ENCODE data around the gene EFCC1. TPM values are rescaled to one million over a fixed set of nuclear protein-coding genes. Genes with fewer than 3 reads are reported as not detected.
A peak's percentile ranks its signal among the peaks of the same experiment; 100 is the strongest.

The EFCC1 gene
- polyA plus RNA-seq, 2 of the 4 experiments (the other 2 are of a cell fraction) = 0.04 TPM; not detected in 1

- DNase-seq (ENCODE audit: low read depth in 1 of 2, low spot score in 1 of 2) (no peak), ATAC-seq (no peak), FAIRE-seq (no peak)
- no peak overlapping the region for H3K4me2 ChIP-seq
- 0 out of 3 replicates have a peak, but pooled peaks cover 3% of the 10 kb centered on the region for H3K4me1 ChIP-seq
- no peaks in the 10 kb centered on the region for H3K9me3 ChIP-seq
- no peak overlapping the region for H3K4me3 ChIP-seq
- POLR2A ChIA-PET = no interaction called here
- no peak overlapping the region for H3K27ac ChIP-seq
- no peak for TF ChIP-seq FOXS1 (CRISPR knock-in tag; IDR thresholded peaks at IDR 0.05)
- TF ChIP-seq CEBPB (IDR thresholded peaks at IDR 0.05) = no peak
- TF ChIP-seq EHMT2 (IDR thresholded peaks at IDR 0.05; ENCODE audit: low read depth) = no peak
- no peak for TF ChIP-seq RARB (CRISPR knock-in tag; IDR thresholded peaks at IDR 0.05)
- TF ChIP-seq CHD2 (IDR thresholded peaks at IDR 0.05; ENCODE audit: low read length, partially characterized antibody) = no peak
- no peak for TF ChIP-seq FOSL2 (IDR thresholded peaks at IDR 0.05)
- no peak for TF ChIP-seq FOSL2 (CRISPR knock-in tag; IDR thresholded peaks at IDR 0.05)
- no peak for TF ChIP-seq ESRRA (IDR thresholded peaks at IDR 0.05; ENCODE audit: borderline replicate concordance, low read length)
- no peak for TF ChIP-seq CBX2 (IDR thresholded peaks at IDR 0.05; ENCODE audit: borderline replicate concordance, low read depth)
- TF ChIP-seq CBX8 (IDR thresholded peaks at IDR 0.05) = no peak
- TF ChIP-seq KDM1A (IDR thresholded peaks at IDR 0.05; ENCODE audit: low read depth) = no peak
- no peak for TF ChIP-seq EHF (CRISPR knock-in tag; IDR thresholded peaks at IDR 0.05)
- no peak for TF ChIP-seq PHF8 (IDR thresholded peaks at IDR 0.05; ENCODE audit: borderline replicate concordance, low read depth)
- TF ChIP-seq HEYL (CRISPR knock-in tag; IDR thresholded peaks at IDR 0.05) = no peak
- no peak for TF ChIP-seq JUNB (IDR thresholded peaks at IDR 0.05)
- WGBS (ENCODE audit: missing lambda C conversion rate) = 93% methylated on average over 4 of the region's 4 CpGs
- CTCF ChIA-PET = interaction anchor here (1.7 kb wide), 1 partner anchor 12 kb away, joined by 7 read pairs; no protein-coding TSS in a partner anchor
These were observed 56.1 kb downstream of the EFCC1 start for GRCh38 chr3:129057249-129057648.

GRCh38 chr3:129058441-129059200 is 57.5 kb downstream of the EFCC1 start:
- 56% methylated on average over 4 of the region's 4 CpGs for WGBS (ENCODE audit: missing lambda C conversion rate)
- Histone ChIP-seq H3K9me3 (no peaks in the 10 kb centered on the region), H3K4me2 (no peak overlapping the region), H3K4me3 (no peak overlapping the region), H3K4me1 (no peaks in the 10 kb centered on the region), H3K27ac (no peak overlapping the region)
- ATAC-seq = peak in 1 of 2 experiments; percentile 25; a peak in 1 of 6 replicates
- no peak for FAIRE-seq
- ChIA-PET CTCF (interaction anchor here (1.2 to 1.7 kb wide), 2 partner anchors 8 to 11 kb away, joined by 3 to 7 read pairs; no protein-coding TSS in a partner anchor), POLR2A (no interaction called here)
- TF ChIP-seq PHF8 (IDR thresholded peaks at IDR 0.05; ENCODE audit: borderline replicate concordance, low read depth) = no peak
- no peak for TF ChIP-seq ZSCAN20 (CRISPR knock-in tag; IDR thresholded peaks at IDR 0.05)
- no peak for TF ChIP-seq ELK1 (IDR thresholded peaks at IDR 0.05; ENCODE audit: low read depth, low read length)
- no peak for TF ChIP-seq NFE2L2 (conservative IDR thresholded peaks at IDR 0.05; ENCODE audit: low read length)
- TF ChIP-seq BHLHE40 (IDR thresholded peaks at IDR 0.05; ENCODE audit: low read depth, low read length) = no peak
- no peak for TF ChIP-seq GATA3 (IDR thresholded peaks at IDR 0.05; ENCODE audit: borderline replicate concordance)
- TF ChIP-seq ESRRA (IDR thresholded peaks at IDR 0.05; ENCODE audit: borderline replicate concordance, low read length) = no peak
- no peak for TF ChIP-seq JUN (IDR thresholded peaks at IDR 0.05)
- TF ChIP-seq CBX8 (IDR thresholded peaks at IDR 0.05) = no peak
- no peak for TF ChIP-seq KDM1A (IDR thresholded peaks at IDR 0.05; ENCODE audit: low read depth)
- TF ChIP-seq POLR2A (IDR thresholded peaks at IDR 0.05; ENCODE audit: low read length) = no peak
- no peak for TF ChIP-seq TP53 (CRISPR knock-in tag; IDR thresholded peaks at IDR 0.05)
- TF ChIP-seq RAD21 (conservative IDR thresholded peaks at IDR 0.05 in 1 of 2, IDR thresholded peaks at IDR 0.05 in 1 of 2) = no peak
- TF ChIP-seq HDAC2 (IDR thresholded peaks at IDR 0.05) = no peak
- DNase-seq (ENCODE audit: low read depth in 1 of 2, low spot score in 1 of 2) = no peak
